KOPT-K1 (cell line): ENCODE data around the gene RUNDC3A.

Source experiments
- H3K27ac ChIP-seq: fragments of 200-600 bp; sonication (generic); 2 replicates; pipeline ENCODE4 v1.5.1; 2016; ENCODE audit warnings: antibody characterized with exemption, mild to moderate bottlenecking, low read depth, low read length; ENCODE audit not compliant: poor library complexity, severe bottlenecking
- H3K36me3 ChIP-seq: fragments of 200-600 bp; sonication (generic); 2 replicates; pipeline ENCODE4 v1.5.1; 2017; ENCODE audit warnings: antibody characterized with exemption, mild to moderate bottlenecking, low read length, moderate library complexity; ENCODE audit not compliant: insufficient read depth
- H3K9me3 ChIP-seq: fragments of 200-600 bp; sonication (generic); 2 replicates; pipeline ENCODE4 v1.5.1; 2017; ENCODE audit warnings: antibody characterized with exemption, low read length, mild to moderate bottlenecking; ENCODE audit not compliant: insufficient read depth, poor library complexity, severe bottlenecking

RUNDC3A gene

GRCh38 chr17:44352828-44353671 is 44.6 kb downstream of the RUNDC3A start:
- Histone ChIP-seq H3K27ac (no peak overlapping the region), H3K9me3 (no peaks in the 10 kb centered on the region), H3K36me3 (no peaks in the 10 kb centered on the region)

DNA sequence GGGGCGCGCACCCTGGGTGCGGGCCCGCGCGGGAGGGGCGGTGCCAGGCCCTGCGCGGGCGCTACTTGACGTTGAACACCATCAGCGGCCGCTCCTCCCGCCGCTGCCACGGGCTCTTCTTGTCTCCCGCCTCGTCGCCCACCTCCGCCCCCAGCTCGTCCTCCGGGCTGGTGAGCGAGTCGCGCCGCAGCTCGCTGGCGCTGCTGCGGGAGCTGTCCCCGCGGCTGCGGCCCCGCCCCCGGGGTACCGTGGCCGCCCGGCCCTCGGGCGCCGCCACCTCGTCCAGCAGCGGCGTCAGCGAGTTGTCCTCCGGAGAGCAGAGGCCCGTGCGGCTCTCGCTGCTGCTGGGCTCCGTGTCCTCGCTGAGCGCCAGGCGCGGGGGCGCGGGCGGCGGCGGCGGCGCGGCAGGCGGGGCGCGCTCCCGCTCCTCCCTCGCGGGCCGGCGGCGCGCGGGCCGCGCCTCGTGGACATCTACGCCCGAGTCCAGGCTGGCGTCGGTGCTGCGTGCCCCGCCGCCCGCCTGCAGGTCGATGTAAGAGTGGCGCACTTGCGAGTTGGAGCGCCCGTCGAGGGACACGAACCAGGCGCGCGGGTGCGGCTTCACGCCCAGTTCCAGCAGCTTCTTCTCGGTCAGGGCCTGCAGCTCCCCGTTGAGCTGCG is 45.4 kb downstream of the RUNDC3A start:
- Histone ChIP-seq H3K9me3 (no peaks in the 10 kb centered on the region), H3K27ac (no peak overlapping the region), H3K36me3 (no peaks in the 10 kb centered on the region)

DNA sequence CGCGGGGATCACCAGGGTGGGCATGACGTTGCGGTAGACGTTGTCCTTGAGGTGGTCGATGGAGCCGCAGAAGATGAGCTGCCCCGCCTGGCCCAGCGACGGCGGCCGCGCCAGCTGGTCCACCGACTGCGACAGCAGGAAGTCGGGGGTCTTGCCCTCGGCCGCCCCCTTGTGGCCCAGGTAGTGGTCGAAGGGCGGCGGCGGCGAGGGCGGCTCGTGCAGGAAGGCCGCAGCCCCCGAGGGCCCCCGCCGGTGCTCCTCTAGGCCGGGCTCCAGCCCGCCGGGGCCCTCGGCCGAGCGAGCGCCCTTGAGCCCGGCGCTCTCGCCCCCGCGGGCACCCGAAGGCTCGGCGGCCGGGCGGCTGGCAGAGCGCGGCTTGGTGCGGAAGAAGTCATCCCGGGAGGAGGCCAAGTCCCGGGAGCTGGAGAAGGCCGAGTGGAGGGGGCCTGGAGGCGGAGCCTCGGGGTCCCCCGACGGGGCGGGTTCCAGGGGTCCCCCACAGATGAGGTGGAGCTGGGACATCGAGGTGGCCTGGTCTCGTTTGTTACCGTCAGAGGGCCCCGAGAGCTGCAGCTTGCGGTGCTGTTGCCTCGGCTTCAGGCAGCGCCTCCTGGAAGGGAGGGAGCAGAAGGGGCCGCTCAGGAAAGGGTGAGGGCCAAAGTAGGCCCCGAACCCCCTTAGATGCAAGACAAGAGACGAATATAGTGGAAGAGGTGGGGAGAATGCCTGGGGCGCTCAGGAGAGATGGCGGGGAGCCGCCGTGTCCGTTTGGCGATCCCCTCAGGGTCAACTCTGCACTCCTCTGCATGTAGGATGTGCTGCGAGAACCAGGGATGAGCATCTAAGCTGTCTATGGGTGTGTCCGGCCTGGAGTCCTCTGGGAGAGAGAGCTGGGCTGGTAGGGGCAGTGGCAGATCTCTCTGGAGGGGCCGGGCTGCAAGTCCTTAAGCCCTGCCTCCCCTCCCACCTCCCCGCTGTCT is 46.5 kb downstream of the RUNDC3A start:
- no peaks in the 10 kb centered on the region for H3K9me3 ChIP-seq
- no peaks in the 10 kb centered on the region for H3K36me3 ChIP-seq
- no peak overlapping the region for H3K27ac ChIP-seq

DNA sequence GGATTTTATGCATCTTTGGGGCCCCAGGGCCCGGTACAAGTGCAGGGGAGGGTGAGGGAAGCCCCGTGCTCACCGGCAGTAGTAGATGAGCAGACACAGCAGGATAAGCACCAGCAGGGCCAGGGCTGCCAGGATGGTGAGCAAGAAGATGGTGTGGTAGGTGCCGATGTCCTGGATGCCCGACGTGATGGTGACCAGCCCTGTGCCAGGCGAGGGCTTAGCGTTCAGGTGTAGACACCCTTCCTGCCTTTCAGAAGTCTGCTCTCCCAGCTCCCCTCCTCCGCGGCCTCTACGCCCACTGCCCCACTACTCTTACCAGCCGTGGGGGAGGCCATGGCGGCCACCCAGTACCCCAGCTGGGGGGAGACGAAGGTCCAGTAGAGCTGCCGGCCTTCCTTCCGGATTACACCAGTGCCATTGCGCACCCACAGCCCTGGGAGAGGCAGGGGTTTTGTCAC is 47.3 kb downstream of the RUNDC3A start:
- Histone ChIP-seq H3K27ac (no peak overlapping the region), H3K36me3 (no peaks in the 10 kb centered on the region), H3K9me3 (no peaks in the 10 kb centered on the region)

DNA sequence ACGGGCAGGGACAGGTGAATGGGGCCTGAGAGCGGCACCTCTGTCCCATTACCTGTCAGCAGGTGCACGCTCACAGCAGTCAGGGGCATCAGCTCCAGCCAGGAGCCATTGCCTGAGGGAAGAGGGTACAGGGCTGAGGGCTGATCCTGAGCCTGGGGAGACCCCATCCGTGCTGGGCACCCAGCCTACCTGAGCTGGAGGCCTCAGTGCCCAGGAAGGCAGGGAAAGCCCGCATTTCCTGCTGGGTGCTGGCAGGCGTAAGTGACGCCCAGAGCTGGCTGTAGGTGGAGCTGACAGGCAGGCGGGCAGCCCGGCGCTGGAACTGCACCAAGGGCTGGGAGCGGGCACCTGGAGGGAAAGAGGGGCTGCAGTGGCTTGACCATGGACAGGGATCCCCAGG is 47.8 kb downstream of the RUNDC3A start:
- H3K9me3 ChIP-seq = no peaks in the 10 kb centered on the region

DNA sequence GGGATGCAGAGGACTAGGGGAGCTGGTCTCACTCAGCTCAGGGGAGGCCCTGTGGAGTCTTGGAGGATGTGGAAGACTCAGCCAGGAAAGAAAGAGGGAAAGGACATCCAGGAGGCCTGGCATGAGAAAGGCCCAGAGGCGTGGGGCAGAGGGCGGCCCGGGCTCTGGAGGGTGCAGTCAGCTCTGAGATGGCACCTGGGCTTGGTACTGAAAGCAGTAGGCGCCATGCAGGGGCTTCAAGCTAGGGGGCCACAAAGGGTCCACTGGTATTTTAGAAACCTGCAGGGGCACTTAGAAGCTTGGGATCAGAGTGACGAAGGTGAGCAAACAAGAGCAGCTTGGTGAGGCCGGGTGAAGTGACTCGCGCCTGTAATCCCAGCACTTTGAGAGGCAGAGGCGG is 49.7 kb downstream of the RUNDC3A start:
- no peaks in the 10 kb centered on the region for H3K9me3 ChIP-seq
- no peak overlapping the region for H3K27ac ChIP-seq
- no peaks in the 10 kb centered on the region for H3K36me3 ChIP-seq

More for the DNA sequence above, 47.8 kb downstream of the RUNDC3A start:
- Histone ChIP-seq H3K36me3 (no peaks in the 10 kb centered on the region), H3K27ac (no peak overlapping the region)

GRCh38 chr17:44359006-44359405 is 50.6 kb downstream of the RUNDC3A start:
- Histone ChIP-seq H3K36me3 (no peaks in the 10 kb centered on the region), H3K9me3 (no peaks in the 10 kb centered on the region), H3K27ac (no peak overlapping the region)

DNA sequence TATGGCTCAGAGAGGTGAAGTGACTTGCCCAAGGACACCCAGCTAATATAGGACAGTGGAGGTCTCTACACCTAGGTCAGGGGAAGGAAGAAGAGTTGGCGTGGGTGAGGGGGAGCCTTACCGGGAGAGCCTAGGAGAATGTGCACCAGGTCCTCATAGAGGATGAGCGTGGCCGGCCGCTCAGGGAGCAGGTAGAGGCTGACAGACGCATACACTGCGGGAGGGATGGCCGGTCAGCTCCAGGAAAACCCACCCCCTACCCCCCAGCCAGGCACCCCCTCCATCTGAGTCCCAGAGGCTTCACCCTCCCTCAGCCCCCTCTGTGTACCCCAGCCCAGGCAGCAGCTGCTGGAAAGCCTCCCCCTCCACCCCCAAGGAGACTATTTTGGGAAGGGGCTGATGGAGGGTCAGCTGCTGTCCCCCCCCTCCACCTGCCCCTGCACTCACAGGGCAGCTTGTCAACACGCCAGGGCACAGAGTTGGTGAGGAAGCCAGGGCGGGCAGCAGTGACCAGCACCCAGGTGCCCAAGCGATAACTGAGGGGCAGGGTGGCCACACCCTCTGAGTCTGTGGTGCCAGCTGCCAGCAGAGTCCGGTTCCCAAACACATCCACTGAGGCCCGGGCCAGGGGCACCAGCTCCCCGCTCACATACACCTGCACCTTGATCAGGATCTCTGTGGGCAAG is 51.2 kb downstream of the RUNDC3A start:
- Histone ChIP-seq H3K9me3 (no peaks in the 10 kb centered on the region), H3K36me3 (no peaks in the 10 kb centered on the region), H3K27ac (no peak overlapping the region)

- Histone ChIP-seq H3K36me3 (no peaks in the 10 kb centered on the region), H3K27ac (no peak overlapping the region), H3K9me3 (no peaks in the 10 kb centered on the region)
These were observed 51.7 kb downstream of the RUNDC3A start for GRCh38 chr17:44360144-44360533.

DNA sequence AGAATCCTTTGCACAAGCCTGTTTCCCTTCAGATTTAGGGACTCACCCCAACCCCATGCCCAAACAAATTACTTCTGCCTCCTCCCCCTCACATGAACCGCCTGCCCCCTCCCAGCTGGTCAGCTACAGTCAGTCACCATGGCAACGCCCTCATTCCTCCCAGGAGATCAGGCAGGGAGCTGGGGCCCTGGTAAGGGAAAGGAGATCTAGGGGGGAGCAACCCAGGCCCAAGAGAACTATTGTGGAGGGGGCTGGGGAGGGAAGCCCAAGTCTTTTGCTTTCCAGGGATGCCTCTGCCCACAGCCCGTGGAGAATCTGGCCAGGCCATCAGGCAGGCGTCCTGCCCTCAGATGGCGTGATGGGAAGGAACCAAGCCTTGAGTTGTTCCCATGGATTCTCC is 52.4 kb downstream of the RUNDC3A start:
- Histone ChIP-seq H3K27ac (no peak overlapping the region), H3K36me3 (no peaks in the 10 kb centered on the region), H3K9me3 (no peaks in the 10 kb centered on the region)

- H3K9me3 ChIP-seq = no peaks in the 10 kb centered on the region
- no peak overlapping the region for H3K27ac ChIP-seq
- no peaks in the 10 kb centered on the region for H3K36me3 ChIP-seq
These were observed 53.2 kb downstream of the RUNDC3A start for GRCh38 chr17:44361292-44362260.

- H3K36me3 ChIP-seq = no peaks in the 10 kb centered on the region
- no peak overlapping the region for H3K27ac ChIP-seq
- no peaks in the 10 kb centered on the region for H3K9me3 ChIP-seq
These were observed 54.1 kb downstream of the RUNDC3A start for GRCh38 chr17:44362459-44362948.

GRCh38 chr17:44362949-44363612 is 54.7 kb downstream of the RUNDC3A start:
- H3K9me3 ChIP-seq = no peaks in the 10 kb centered on the region
- H3K27ac ChIP-seq = no peak overlapping the region
- no peaks in the 10 kb centered on the region for H3K36me3 ChIP-seq
